HG03066 (cell line): ENCODE measurements around the gene CYTH1.

Experiments used
- ATAC-seq: cut with Tn5 transposase; IDR thresholded peaks from one replicate; pipeline ENCODE4 v1.9.1; 2021; ENCODE audit warnings: low read depth; ENCODE audit not compliant: unreplicated experiment

CYTH1 gene

DNA sequence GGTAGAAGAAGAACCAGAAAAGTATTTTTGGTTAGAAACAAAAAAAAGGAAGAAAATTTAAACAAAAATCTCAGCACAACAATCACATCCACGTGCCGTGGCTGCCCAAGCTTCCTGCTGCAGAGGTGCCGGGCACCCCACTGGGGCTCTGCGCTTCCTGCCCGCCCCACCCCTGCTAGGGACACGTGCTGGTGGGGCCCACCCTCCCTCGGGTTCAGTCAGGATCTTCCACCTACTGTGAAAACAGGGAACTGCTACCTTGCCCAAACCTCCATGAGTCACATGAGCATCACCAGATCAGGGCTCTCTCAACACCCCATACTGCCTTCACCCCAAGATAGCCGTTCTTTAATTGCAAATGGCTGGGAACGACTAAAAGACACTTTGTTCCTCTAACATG is 24.4 kb upstream of the CYTH1 start:
- ATAC-seq, result no peak

DNA sequence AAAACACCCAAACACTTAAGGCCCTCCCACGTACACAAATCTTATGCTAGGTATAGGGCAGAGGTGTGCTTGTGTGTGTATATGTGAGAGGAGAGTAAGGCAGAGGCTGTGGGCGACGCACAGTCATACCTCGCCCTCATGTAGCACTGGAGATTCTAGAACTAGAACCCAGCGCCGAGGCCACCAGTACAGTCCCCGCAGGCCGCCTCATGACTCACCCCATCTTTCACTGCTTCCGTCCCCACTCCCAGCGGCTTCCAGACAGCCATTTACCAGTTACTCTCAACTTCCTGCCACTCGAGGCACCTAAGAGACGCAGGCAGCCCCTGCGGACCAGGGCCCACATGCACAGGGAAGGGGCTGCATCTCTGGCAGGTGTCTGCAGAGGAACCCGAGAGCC is 23.2 kb upstream of the CYTH1 start:
- no peak for ATAC-seq

DNA sequence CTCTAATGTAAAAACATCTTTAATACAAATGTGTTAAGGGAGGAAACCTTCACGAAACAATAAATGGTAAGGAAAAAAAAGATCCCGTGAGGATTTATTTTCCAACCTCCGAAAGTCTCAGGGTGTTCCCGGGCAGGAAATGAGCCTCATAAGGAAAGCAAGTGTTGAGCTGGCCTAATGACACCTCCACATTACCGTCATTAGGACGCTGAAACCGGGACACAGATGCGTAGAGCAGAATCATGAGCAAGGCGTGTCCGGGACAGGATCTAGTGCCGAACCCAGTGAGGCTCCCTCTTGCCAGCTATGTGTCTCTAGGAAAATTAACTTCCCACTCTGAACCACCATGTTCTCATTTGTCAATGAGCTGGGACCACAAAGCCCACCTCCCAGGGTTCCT is 22.7 kb upstream of the CYTH1 start:
- ATAC-seq, result no peak

DNA sequence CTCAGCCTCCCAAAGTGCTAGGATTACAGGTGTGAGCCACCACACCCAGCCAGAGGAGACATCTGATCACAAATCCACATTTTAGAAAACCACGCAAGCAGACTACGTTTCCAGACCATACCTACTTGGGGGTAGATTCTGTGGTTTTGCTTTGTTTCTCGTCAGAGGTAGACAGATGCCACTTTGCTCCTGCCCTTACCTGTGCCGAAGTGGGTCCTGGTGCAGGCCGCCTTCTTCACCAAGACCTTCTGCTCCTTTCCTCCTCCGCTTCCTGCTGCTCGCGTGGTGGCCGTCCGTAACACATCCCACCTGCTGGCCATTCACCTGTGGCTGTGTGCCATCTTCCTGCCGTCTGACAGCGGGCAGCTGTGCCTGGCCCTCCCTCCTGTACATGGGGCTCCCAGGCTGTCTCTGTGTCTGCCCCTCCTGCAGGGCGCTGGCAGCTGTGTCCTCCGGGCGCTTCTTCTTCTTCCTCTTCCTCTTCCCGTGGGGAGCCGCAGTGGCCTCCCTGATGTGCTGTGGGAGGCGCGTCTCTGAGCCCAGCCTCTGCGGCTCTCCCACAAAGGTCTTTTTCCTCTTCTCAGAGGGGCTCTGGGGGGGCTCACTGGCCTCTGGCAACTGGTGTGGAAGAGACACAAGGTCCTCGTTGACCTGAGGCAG is 21.2 kb upstream of the CYTH1 start:
- no peak for ATAC-seq

DNA sequence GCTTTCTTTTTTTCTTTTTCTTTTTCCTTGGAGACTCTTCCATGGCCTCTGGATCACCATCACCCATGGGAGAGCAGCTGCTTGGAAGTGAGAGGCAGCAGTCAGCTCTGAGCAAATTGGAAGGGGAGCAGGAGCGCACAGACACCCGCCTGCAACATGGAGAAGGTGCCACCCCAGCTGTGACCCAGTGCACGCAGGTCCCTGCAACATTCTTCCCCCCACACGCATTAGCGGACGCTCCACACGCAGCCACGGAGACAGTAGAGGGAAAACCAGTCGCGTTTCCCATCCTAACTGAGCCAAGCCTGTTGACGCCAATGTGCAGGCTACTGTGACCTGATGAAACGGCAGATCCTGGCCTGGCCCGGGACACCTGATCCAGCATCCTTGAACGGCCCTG is 20.4 kb upstream of the CYTH1 start:
- ATAC-seq, result no peak

DNA sequence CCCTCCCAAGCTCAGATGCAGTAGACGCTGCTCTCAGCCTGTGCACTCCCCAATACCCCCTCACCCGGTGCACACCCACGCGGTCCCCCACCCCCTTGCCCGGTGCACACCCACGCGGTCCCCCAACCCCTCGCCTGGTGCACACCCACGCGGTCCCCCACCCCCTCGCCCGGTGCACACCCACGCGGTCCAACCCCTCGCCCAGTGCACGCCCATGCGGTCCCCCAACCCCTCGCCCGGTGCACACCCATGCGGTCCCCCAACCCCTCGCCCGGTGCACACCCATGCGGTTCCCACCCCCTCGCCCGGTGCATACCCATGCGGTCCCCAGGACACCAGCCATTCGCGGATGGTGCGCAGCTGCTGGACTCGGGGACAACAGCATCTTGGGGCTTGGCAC is 19.9 kb upstream of the CYTH1 start:
- no peak for ATAC-seq

DNA sequence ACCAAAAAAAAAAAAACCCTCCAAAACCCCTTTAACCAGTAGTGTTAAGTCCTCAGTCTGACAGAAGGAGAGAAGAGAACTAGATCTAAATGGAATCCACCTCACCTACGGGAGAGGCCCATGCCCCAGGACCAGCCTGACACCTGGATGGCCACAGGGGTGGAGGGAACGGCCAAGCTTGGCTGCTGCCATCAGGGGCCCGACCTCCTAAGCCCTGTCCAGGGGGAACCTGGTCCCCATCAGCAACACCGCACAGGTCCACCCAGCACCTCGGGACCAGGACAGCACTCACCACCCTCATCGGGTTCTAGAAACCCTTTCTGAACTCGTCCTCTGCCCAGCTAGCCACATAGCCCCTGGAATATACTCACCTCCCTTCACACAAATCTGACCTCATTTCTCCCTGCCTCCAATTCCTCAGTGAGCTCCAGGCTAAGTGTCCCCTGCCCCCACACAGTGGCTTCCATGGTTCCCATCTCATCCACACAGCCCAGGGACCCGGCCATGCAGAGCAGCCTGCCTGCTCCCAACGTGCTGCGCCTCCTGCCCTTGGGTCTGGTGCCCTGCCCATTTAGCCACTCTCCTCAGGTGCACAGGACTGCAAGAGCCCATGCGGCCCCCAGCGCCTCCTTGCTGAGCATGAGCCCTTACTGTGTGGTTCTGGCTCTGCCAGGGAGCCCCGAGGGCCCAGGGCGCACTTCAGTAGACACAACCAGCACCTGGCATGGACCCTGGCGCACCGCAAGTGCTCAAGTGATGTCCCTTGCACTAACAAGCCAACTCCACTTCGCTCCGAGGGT is 18.3 kb upstream of the CYTH1 start:
- ATAC-seq, result no peak

DNA sequence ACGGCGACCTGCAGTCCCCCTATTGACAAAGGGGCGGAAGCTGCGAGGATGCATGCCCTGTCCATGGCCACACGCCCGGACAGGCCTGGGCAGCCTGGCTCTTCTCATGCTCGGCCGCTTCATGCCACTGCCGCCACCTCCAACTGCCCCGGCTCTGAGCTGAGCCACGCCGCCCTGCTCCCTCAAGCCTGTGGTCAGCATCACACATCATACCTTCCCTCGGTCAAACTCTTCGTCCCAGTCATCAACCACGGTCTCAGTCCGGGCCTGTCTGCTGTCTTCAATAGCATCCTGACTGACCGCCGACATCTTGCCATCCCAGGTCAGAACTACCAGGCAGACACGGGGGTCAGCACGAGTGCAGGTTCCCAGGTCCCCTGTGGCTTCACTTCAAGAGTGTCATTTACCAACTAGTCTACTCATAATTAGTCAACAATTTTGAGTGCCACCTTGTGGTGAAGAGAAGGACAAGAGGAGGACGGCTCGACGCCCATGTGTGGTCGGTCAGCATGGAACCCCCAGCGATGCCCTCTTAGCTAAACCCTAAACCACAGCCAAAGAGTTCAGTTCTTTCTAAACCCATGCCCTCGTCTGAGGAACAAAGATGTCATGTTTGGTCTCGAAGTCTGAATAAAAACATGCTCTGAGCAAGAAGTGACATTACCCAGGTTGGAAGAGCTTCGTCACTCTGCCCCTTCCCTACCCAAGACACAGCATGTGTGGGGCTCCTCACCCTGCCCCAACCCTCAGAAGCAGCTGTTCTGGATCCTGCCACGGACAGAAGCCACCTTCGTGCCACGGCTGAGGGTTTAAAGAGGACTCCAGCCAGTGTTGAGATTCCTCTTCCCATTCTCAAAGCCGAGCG is 16.9 kb upstream of the CYTH1 start:
- ATAC-seq, result no peak

DNA sequence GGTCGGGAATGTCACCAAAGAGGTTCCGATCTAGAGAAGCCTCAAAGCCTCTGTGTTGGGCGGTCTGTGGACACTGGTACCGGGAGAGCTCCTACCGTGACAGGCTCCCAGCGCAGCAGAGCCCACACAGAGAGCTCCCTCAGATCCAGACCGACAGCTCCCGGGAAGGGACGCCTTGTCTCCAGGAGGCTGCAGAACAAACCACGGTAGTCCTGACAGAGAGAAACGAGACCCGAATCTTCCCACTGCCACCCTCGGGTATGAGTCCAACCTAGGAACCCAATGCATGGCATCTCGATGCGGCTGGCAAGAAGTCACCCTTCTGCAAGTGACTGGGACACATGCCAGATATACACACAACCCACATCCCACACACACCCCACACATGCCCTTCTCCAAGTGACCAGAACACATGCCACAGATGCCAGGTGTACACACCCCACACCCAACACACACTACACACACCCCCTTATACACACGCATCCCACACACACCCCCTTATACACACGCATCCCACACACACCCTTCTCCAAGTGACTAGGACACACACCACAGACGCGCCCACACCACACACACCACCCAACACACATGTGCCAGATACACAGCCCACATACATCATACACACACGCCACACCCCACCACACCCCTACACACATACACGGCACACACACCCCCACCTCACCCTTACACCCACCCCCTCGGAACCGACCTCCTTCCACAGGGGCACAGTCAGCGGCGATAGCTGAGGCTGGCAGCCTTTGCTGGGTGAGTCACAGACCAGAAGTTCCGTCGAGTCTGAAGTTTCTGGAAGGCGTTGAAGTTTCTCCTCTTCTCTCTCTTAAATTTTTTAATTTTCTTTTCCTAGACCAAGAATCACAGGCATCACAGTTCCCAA is 15.9 kb upstream of the CYTH1 start:
- no peak for ATAC-seq

DNA sequence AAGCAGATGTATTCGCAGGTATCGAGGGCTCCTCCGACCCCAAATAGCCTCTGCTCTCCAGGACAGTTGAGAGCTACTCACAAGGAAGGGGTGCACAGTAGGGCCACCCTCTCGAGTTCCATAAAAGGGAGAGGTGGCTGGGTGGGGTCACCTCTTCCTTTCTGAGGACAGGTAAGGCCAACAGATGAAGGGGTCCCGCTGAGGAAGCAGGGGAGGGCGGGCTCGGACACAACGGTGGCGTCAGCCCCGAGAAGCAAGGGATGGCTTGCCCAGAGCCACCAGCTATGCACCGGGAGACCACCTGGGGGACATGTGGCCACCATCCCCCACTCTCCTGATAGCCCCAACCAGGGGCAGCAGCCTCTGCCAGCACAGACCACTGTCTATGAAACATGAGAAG is 15.1 kb upstream of the CYTH1 start:
- ATAC-seq, result no peak

DNA sequence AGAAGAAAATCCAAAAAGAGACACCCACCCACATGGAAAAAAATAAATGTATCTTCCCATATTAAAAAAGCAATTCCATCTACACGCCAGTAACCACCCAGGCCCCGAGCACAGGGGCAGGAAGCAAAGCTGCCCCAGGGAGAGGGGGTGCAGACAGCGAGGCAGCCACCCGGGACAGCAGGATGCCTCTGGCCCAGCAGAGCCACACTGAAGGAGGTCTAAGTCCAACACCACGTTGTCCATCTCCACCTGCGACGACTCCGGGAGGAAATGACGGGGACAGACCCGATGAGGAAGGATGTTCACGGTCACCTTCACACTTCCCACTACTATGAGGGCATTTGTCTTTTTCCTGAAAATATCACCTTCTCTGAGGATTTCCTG is 14.4 kb upstream of the CYTH1 start:
- no peak for ATAC-seq

DNA sequence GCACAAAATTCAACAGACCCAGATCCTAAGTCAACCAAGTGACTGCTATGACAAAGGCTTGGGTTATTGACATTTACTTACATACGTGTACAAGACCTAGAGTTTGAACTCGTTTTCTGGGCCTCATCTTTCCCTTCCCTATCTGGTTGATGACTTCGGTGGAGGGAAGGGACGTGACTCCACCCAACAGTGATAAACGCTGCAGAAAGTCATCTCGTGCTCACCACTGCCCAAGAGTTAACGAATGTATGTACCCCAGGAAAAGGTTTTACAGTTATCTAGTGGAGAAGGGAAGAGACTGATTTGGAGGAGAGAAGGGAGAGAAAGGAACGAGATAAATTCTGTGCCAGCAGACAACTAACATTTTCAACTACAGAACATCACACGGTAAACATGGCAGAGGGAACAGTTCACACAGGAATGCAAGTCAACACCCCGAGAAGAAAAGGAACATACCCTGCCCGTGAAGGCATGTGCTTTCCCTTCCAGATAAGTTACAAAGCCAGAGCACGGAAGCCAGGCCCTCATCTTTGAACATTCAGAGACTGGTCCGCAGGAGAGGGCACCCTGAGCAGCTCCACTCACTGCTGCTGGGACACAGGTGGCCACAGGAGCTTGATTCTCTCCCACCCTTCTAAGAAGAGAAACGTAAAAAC is 13.9 kb upstream of the CYTH1 start:
- ATAC-seq, result no peak

DNA sequence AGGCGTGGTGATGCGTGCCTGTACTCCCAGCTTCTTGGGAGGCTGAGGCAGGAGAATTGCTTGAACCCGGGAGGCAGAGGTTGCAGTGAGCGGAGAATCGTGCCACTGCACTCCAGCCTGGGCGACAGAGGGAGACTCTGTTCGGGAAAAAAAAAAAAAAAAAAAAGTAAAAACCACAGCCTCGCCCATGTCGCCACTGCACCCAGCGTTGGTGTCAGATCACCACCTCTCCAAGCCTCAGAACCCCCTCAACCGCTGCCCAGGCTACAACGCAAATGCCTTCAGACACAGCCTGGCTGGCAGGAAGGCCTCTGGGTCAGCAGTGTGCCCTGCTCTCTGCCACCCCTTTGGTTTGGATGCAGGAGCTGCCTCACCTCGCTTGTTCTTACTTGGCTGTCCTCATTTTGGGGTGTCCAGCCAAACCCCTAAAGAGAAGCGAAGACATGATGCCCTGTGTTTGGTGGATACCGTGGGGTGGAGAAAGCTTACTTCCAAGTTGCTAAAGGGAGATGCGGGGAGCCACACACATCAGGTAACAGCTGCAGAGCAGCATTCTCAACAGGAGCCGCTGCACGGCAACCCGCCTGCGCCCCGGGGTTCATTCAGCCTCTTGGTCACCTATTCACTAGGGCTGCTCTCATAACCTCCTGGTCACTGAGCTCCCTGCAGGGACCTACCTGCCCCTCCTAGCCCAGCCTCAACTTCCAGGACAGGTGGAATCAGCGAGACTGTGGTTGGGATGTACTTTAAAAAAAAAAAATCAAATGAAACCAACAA is 13.0 kb upstream of the CYTH1 start:
- ATAC-seq, result no peak

DNA sequence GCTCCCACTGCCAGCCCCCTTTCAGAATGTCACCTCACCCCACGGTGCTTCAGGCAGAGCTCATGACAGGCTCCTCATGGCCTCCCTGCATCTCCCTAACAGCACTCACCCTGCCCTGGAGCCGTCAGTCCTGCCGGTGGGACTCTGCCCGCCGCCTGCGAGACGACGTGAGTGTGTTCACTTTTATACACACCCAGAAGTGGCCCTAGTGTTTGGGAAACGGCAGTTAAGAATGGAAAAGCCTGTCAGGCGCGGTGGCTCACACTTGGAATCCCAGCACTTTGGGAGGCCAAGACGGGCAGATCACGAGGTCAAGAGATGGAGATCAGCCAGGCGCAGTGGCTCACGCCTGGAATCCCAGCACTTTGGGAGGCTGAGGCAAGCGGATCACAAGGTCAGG is 12.3 kb upstream of the CYTH1 start:
- ATAC-seq, result no peak

DNA sequence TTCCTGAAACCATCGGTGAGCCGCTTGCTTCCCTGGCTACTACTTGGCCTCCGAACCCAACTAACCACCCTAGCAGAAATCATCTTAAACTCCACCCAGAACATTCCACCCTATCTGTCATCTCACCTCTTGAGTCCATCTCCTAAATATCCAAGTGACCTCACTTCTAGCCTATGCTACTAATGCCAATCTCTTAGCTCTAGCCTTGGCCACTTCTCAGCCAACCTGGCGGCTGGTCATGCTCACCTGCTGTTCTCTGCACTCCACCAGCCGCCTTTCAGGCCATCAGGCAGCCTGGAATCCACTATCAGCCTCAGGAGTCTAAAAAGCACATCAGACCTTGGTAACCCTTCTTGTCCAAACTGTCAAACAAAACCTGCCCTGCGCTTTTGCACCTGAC is 11.9 kb upstream of the CYTH1 start:
- no peak for ATAC-seq

DNA sequence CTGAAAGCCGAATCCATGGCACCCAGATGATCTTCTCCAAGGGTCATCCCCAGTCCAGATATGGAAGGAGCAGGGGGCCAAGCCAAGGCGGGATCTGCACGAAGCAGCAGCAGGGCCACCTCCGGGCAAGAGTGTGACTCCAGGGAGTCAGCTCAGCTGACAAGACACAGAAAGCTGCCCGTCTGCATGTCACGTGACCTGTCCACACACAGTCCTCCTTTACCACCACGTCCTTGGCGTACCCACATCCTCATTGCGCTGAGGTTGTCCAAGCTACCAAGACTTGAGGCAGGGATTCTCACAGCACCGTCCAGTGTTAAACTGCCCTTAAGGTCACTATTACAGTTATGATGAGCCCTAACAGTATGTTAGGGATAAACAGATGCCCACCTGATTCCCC is 11.3 kb upstream of the CYTH1 start:
- no peak for ATAC-seq

DNA sequence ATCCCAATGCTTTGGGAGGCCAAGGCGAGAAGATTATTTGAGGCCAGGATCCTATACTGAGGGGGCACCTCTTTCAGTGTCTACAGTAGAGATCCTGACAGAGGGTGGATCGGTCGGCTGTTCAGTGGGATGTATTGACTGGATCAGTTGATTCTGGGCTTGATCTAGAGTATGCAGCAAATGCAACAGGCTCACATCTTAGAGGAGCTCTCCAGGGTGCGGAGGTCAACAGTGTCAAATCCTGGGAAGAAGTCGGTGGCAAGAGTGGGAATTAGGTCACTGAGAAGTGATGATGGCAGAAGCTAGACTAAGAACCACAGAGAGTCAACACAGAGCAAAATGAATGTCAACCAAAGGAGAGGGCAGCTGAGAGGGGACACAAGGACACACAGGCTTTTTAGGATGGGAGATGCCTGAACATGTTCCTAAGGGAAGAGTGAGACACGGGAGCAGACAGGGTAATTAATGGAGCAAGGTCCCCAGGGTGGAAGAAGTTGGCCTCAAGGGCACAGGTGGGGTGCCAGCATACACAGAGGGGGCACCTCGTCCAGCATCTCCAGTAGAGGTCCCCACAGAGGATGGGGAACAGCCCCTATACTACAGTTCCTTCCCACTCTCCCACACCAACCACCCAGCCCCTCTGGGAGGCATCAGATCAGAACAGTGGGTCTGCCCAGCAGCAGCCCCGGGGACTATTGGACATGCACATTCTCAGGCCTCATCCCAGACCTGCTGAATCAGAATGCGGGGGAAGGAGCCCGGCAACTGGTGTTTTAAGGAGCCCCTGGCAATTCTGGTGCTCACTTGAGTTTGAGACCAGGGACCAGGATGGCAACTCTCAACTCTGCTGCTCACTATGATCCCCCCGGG is 10.0 kb upstream of the CYTH1 start:
- no peak for ATAC-seq

DNA sequence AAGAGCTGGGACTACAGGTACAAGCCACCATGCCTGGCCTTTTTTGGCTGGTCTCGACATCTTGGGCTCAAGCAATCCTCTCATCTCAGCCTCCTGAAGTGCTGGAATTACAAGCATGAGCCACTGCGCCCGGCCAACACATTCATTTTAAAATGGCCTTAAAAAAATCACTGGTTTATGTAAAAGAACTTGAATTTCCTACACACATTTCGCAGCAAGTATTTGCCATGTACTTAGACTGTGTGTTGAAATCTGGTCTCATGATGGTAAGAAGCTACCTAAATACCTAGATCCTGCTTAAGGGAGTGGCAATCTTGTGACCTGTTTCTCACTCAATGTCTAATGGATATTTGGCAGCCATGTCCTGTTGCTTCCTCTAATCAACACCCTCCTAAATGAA is 8.5 kb upstream of the CYTH1 start:
- no peak for ATAC-seq
